ENCODE data around the gene MLN.

The MLN gene

DNA sequence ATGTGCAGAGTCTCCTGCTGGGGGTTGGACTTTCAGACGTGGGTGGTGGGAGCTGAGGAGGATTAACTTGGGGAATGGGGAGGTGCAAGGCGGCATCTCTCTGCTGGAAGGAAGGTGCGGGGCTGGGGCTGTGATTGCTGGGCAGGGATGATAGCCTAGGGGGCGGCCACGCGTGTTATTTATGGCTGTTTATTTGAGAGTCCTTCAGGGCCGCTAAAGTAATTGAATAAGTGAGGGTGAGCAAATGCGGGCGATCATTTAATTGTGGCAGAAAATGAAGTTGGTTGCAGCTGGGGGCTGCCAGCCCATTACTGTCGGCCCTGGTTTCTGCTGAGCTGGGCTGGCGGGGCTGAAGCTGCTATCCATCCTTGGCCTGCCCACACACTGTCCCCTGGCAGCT lies 49.6 kb downstream of the MLN start:
- ATAC-seq, result no peak
- TF ChIP-seq GLIS3 (CRISPR knock-in tag; IDR thresholded peaks at IDR 0.05) (no peak), CSDC2 (CRISPR knock-in tag; IDR thresholded peaks at IDR 0.05) (no peak), POU6F1 (CRISPR knock-in tag; IDR thresholded peaks at IDR 0.05; ENCODE audit: borderline replicate concordance, low read depth) (no peak), ZFP30 (CRISPR knock-in tag; IDR thresholded peaks at IDR 0.05) (no peak), ZFP3 (CRISPR knock-in tag; IDR thresholded peaks at IDR 0.05) (no peak), ISL1 (CRISPR knock-in tag; IDR thresholded peaks at IDR 0.05) (no peak), BACH2 (CRISPR knock-in tag; IDR thresholded peaks at IDR 0.05; ENCODE audit: borderline replicate concordance) (no peak), OSR1 (CRISPR knock-in tag; IDR thresholded peaks at IDR 0.05) (no peak), ZNF8 (CRISPR knock-in tag; IDR thresholded peaks at IDR 0.05) (no peak), PPARA (CRISPR knock-in tag; IDR thresholded peaks at IDR 0.05; ENCODE audit: borderline replicate concordance) (no peak), SNAI2 (CRISPR knock-in tag; IDR thresholded peaks at IDR 0.05) (no peak)
- TF ChIP-seq, protein P1, sequence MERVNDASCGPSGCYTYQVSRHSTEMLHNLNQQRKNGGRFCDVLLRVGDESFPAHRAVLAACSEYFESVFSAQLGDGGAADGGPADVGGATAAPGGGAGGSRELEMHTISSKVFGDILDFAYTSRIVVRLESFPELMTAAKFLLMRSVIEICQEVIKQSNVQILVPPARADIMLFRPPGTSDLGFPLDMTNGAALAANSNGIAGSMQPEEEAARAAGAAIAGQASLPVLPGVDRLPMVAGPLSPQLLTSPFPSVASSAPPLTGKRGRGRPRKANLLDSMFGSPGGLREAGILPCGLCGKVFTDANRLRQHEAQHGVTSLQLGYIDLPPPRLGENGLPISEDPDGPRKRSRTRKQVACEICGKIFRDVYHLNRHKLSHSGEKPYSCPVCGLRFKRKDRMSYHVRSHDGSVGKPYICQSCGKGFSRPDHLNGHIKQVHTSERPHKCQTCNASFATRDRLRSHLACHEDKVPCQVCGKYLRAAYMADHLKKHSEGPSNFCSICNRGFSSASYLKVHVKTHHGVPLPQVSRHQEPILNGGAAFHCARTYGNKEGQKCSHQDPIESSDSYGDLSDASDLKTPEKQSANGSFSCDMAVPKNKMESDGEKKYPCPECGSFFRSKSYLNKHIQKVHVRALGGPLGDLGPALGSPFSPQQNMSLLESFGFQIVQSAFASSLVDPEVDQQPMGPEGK (CRISPR knock-in tag; IDR thresholded peaks at IDR 0.05; ENCODE audit: borderline replicate concordance), result no peak

DNA sequence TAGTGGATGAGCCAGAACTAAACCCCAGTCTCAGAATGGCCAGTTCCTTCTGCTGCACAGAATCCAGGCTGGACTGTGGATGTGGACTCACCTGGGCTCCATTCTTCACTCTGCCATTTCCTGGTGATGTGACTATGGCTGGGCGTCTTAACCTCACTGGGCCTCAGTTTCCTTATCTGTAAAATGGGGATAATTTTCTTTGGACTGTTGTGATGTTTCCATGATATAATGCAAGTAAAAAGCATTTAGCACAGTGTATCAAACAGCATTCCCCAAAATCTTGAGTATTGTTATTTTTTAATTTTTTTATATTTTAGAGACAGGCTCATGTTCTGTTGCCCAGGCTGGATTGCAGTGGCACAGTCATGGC lies 51.2 kb downstream of the MLN start:
- TF ChIP-seq ZNF70 (CRISPR knock-in tag; IDR thresholded peaks at IDR 0.05), result no peak
- no peak for ATAC-seq

DNA sequence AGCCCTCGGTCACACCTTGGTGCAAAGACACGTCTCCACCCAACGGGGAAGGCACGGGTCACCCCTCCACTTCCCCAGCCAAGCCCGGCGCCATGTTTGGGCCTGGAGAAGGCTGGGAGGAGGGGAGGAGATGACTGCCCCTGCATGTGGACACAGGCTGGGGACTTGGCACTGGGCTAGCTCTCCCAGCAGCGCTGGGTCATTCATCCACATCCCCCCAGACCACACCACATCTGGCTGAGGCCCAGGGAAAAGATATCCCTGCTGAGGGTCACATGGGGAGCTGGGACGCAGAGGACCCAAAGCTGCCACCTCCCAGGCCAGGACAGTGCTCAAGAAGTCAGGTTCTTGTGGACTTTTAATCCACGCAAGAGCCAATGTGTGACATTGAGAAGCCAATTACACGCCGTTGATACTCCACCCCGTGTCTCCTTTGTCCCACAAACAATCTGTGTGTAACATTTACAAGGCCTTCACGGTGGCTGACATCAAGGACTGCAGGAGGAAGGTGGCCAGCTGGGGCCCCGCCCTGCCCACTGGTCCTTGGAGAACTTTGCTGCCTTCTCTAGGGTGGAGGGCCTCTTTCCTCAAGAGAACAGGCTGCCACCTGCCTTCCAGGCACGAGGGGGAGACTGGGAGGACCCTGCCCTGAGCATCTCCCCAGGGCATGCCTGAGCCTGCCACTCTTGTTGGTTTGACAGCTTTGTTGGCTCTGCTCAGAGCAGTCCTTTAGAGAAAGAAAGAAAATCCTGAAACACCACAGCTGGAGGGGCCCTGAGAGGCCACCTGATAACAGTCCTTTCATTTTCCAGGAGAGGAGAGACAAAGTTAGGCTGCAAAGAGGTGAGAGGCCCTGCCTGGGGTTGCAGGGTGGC lies 51.8 kb downstream of the MLN start:
- ATAC-seq, result no peak
- TF ChIP-seq, protein P1 (CRISPR knock-in tag; IDR thresholded peaks at IDR 0.05; ENCODE audit: borderline replicate concordance), result no peak
- TF ChIP-seq CSRNP3 (CRISPR knock-in tag; IDR thresholded peaks at IDR 0.05) (no peak), SNAI2 (CRISPR knock-in tag; IDR thresholded peaks at IDR 0.05) (no peak), ISL1 (CRISPR knock-in tag; IDR thresholded peaks at IDR 0.05) (no peak), RARB (CRISPR knock-in tag; IDR thresholded peaks at IDR 0.05) (no peak), PPARA (CRISPR knock-in tag; IDR thresholded peaks at IDR 0.05; ENCODE audit: borderline replicate concordance) (no peak), ZNF70 (CRISPR knock-in tag; IDR thresholded peaks at IDR 0.05) (no peak), ARNTL (CRISPR knock-in tag; IDR thresholded peaks at IDR 0.05; ENCODE audit: borderline replicate concordance, low read depth) (no peak), ZFP3 (CRISPR knock-in tag; IDR thresholded peaks at IDR 0.05) (no peak), GLIS3 (CRISPR knock-in tag; IDR thresholded peaks at IDR 0.05) (no peak), TSHZ2 (CRISPR knock-in tag; IDR thresholded peaks at IDR 0.05) (no peak)
